ENCODE results near the gene LKAAEAR1. TPM values are rescaled to one million over a fixed set of nuclear protein-coding genes. Genes with fewer than 3 reads are reported as not detected.
"Not testable (repeated sequence)": the region's sequence is repeated elsewhere in the genome, so short reads cannot be mapped to it uniquely, and the experiment has no call there.

LKAAEAR1 gene
- 5.0 and 9.9 TPM in 2 replicates for total RNA-seq (2014; rRNA removed; shearing (Covaris generic); ENCODE audit: low replicate concordance)

DNA sequence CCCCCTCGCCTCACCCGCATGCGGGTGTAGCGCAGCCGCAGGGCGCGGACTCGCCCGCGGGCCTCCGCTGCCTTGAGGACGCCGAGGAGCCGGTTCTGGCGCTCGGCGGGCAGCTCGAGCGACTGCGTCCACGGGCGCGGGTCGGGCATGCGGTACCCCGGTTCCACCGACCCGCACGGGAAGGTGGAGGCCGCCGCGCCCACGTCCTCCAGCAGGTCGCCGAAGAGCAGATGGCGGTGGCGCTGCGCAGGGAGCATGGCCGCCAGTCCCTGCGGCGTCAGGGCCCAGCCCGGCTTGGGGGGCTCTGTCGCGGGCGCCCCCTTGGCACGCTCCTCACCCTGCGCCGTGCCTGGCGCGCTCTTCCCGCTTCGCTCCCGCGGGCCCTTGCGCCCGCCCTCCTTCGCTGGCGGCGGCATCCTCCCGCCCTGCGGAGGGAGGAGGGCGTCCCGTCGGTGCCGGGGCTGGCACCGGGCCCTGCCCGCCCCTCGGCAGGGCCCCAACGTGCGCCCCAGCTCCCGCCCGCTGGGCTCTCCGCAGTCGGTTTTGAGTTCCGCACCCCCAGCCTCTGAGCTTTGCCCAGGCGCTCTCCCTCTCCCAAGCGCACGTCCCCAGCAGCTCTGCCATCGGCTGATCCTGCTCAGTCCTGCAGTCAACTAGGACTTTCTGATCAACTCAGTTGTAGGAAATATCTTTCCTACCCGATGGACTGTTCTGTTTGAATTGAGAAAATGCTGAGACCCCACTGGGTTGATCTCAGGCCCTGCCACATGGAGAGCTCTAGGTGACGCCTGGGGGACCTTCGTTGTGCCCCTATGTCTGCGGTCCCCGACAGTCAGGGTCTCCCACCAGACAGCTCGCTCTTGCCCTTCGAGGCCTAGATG is at the start of gene LKAAEAR1:
LKAAEAR1 (minus strand) TSS at position 595 of the 881 bp plus-strand sequence; CDS start at position 416, 179 bp downstream.
- Histone ChIP-seq H3K36me3 (no peaks in the 10 kb centered on the region), H3K27me3 (no peaks in the 10 kb centered on the region), H3K9me3 (no peaks in the 10 kb centered on the region), H3K4me3 (peak within 1 kb of the TSS; percentile 52)
- DNase-seq = no peak

GRCh38 chr20:64131406-64131805 is 47.2 kb upstream of the LKAAEAR1 start:
- Histone ChIP-seq H3K36me3 (no peaks in the 10 kb centered on the region), H3K9me3 (peaks cover 4% of the 10 kb centered on the region; the same call in 1 of the 2 replicates), H3K4me3 (no peak overlapping the region), H3K27me3 (peaks cover 5% of the 10 kb centered on the region; the same call in 1 of the 2 replicates)
- peak; percentile 39 for DNase-seq

- DNase-seq = no peak
Measured at GRCh38 chr20:64130876-64131275, 46.7 kb upstream of the LKAAEAR1 start.

GRCh38 chr20:64130271-64130670 is 46.1 kb upstream of the LKAAEAR1 start:
- Histone ChIP-seq H3K9me3 (peaks cover 4% of the 10 kb centered on the region; the same call in 1 of the 2 replicates), H3K36me3 (no peaks in the 10 kb centered on the region), H3K27me3 (peaks cover 5% of the 10 kb centered on the region; the same call in 1 of the 2 replicates), H3K4me3 (no peak overlapping the region)
- no peak for DNase-seq

More at GRCh38 chr20:64130876-64131275, 46.7 kb upstream of the LKAAEAR1 start:
- H3K9me3 ChIP-seq = peaks cover 4% of the 10 kb centered on the region; the same call in 1 of the 2 replicates
- H3K4me3 ChIP-seq = no peak overlapping the region
- no peaks in the 10 kb centered on the region for H3K36me3 ChIP-seq
- H3K27me3 ChIP-seq = peaks cover 5% of the 10 kb centered on the region; the same call in 1 of the 2 replicates

- H3K9me3 ChIP-seq = peaks cover 4% of the 10 kb centered on the region; the same call in 1 of the 2 replicates
Measured at GRCh38 chr20:64129146-64129782, 45.1 kb upstream of the LKAAEAR1 start.

GRCh38 chr20:64123517-64123916 is 39.3 kb upstream of the LKAAEAR1 start:
- H3K27me3 ChIP-seq = peaks cover 22% of the 10 kb centered on the region
- not testable (repeated sequence) for DNase-seq, H3K4me3 ChIP-seq, H3K36me3 ChIP-seq, H3K9me3 ChIP-seq

More at GRCh38 chr20:64129146-64129782, 45.1 kb upstream of the LKAAEAR1 start:
- Histone ChIP-seq H3K27me3 (peaks cover 12% of the 10 kb centered on the region), H3K4me3 (no peak overlapping the region), H3K36me3 (no peaks in the 10 kb centered on the region)
- no peak for DNase-seq

DNA sequence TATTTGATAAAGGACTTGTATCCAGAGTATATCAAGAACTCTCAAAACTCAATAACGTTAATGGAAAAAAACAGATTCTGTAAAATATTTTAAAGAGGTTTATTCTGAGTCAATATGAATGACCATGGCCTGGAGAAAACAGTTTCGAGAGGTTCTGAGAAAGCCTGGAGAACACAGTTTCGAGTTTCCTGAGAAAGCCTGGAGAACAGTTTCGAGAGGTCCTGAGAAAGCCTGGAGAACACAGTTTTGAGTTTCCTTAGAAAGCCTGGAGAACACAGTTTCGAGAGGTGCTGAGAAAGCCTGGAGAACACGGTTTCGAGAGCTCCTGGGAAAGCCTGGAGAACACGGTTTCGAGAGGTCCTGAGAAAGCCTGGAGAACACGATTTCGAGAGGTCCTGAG is 38.7 kb upstream of the LKAAEAR1 start:
- not testable (repeated sequence) for H3K9me3 ChIP-seq, DNase-seq, H3K36me3 ChIP-seq, H3K4me3 ChIP-seq
- H3K27me3 ChIP-seq = peaks cover 22% of the 10 kb centered on the region

DNA sequence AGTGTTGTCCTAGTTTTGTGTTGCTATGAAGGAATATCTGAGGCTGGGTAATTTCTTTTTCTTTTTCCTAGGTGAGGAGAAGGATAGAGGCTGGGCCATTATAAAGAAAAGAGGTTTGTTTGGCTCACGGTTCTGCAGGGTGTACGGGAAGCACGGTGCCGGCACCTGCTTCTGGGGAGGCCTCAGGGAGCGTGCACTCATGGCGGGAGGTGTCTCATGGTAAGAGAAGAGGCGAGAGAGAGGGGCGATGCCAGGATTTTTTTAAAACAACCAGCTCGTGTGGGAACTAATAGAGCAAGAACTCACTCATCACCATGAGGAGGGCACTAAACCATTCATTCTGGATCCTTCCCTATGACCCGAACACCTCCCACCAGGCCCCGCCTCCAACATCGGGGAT is 37.4 kb upstream of the LKAAEAR1 start:
- no peak for DNase-seq
- H3K9me3 ChIP-seq = no peaks in the 10 kb centered on the region

DNA sequence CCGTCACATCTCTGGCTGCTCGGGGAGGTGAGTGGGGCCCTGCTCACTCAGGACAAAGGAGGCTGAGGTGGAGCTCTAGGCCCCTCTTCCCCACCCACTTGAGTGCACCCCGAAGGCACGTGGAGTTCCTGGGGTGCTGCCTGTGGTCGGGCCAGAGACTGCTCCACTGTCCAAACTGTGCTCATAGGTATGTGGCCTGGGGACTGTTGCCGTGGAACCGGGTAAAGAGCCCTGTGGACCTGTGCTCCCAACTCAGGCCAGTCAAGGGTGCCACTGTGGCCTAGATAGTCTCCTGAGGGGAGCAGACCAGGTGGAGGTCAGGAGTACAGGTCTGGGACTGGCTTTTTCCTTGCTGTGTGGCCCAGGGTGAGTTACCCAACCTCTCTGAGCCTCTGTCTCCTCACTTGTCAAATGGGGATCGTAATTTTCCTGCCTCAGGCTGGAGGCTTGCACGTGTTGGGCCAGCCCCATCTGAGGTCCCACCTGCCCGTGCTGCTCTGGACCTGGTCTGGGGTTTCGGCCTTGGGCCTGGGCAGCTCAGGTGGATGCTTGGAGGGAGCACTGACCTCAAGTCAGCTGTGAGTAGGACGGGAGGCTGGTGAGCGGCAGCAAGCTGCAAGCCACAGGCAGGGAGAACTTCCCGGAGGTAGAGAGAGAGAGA is 35.6 kb upstream of the LKAAEAR1 start:
- Histone ChIP-seq H3K9me3 (no peaks in the 10 kb centered on the region), H3K4me3 (no peak overlapping the region), H3K27me3 (peaks cover 20% of the 10 kb centered on the region), H3K36me3 (no peaks in the 10 kb centered on the region)
- no peak for DNase-seq

More for the DNA sequence above, 37.4 kb upstream of the LKAAEAR1 start:
- H3K27me3 ChIP-seq = peaks cover 22% of the 10 kb centered on the region
- no peak overlapping the region for H3K4me3 ChIP-seq
- H3K36me3 ChIP-seq = no peaks in the 10 kb centered on the region

DNA sequence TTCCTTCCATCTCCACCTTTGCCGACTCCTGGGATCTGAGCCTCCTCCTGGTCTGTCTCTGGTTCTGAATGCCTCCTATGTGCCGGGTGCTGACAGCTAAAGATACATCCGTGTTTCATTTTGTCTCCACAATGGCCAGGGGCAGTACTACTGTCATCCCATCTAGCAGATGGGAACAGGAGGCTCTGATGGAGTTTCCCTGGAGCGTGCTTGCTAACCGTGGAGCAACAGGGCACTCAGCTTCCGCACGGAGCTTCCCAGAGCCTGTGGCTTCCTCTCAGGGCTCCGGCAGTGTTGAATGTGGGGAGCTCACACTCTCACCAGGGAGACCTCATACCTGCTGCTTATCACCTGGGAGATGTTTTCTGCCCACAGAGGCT is 35.1 kb upstream of the LKAAEAR1 start:
- H3K36me3 ChIP-seq = no peaks in the 10 kb centered on the region
- H3K4me3 ChIP-seq = no peak overlapping the region
- peaks cover 15% of the 10 kb centered on the region for H3K27me3 ChIP-seq
- no peaks in the 10 kb centered on the region for H3K9me3 ChIP-seq
- no peak for DNase-seq

GRCh38 chr20:64117432-64117777 is 33.2 kb upstream of the LKAAEAR1 start:
- H3K4me3 ChIP-seq, H3K9me3 ChIP-seq, H3K36me3 ChIP-seq, DNase-seq, H3K27me3 ChIP-seq: not testable (repeated sequence)

- peaks cover 6% of the 10 kb centered on the region; the same call in 1 of the 2 replicates for H3K27me3 ChIP-seq
- H3K36me3 ChIP-seq = no peaks in the 10 kb centered on the region
- no peak for DNase-seq
- H3K4me3 ChIP-seq = no peak overlapping the region
- H3K9me3 ChIP-seq = no peaks in the 10 kb centered on the region
Measured at GRCh38 chr20:64116541-64117431, 32.6 kb upstream of the LKAAEAR1 start.

DNA sequence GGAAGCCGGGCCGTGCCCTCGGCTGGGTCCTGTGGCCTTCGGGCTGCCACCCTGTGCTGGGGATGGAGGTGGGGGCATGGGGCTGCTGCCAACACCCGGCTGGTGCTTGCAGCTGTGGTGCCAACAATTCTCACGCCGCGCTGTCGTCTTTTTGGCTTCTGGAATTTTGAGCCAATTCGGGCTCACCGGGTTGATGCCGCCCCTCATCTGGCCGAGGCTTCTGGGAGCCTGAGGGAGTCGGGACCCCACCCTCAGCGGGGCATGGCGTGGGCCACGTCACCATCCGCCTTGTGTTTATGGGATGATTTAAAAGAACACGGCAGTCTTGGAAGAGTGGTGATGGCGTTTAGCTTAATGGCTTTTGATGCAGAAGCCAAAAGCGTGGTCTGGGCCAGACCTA is 31.8 kb upstream of the LKAAEAR1 start:
- H3K36me3 ChIP-seq = no peaks in the 10 kb centered on the region
- H3K27me3 ChIP-seq = peaks cover 5% of the 10 kb centered on the region; the same call in 1 of the 2 replicates
- H3K9me3 ChIP-seq = no peaks in the 10 kb centered on the region
- H3K4me3 ChIP-seq = no peak overlapping the region
- DNase-seq = no peak

DNA sequence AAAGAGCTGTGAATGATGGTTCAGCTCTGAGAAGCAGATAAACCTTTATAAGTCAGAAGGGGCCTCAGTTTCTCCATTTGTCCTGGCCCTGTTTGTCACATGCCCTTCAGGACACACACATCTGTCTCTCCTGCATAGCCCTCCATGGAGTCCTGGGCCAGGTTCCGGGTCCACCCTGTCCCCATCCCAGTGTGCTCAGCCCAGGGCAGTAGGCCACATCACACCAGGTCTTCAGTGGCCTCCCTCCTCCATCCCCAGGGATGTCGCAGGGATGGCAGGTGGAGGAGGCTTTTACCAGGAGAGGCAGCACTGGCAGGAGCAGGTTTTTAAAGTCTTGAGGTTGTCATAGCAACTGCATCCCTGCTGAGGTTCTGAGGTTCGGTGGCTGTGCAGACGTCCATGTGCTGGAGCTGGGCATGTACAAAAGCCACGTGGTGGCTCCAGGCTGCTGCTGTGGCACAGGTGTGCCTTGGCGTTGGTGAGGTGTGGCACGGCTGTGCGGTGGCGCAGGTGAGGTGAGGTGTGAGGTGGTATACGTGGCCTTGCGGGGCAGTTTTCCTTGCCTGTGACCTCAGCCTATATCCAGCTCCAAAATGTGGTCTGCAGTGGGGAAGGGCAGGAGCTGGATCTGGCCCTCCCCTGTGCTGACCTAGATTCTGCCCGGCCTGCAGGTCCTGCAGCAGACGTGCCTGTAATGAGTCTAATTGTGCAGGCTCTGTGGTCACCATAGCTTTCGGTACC is 31.1 kb upstream of the LKAAEAR1 start:
- Histone ChIP-seq H3K27me3 (no peaks in the 10 kb centered on the region), H3K9me3 (no peaks in the 10 kb centered on the region), H3K36me3 (no peaks in the 10 kb centered on the region), H3K4me3 (no peak overlapping the region)
- DNase-seq = no peak

DNA sequence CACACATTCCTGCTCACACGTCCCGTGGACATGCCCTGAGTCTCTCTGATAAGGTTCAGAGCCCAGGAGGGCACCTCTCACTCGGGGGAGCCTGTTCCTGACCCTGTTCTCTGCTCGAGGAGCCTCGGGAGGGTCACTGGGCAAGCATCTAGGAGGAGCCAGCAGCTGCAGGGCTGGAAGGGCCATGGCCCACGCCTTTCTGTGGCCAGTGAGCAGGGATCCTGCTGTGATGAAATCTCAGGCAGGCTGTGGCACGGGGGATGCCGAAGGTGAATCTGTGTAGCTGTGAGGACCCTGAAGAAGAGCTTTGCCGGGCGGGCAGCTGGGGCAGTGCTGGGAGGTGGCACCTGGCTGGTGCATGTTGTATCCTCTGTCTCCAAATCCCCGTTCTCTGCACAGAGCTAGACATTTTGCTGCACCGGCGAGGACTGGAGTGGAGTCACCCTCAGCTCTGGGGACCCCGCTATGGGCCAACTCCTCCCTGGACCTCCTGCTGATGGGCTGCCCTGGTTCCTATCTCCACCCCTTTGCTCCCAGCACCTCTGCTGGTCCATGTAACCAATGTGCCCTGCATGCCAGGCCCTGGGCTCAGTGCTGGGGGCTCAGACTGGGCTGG is 30.3 kb upstream of the LKAAEAR1 start:
- H3K36me3 ChIP-seq = no peaks in the 10 kb centered on the region
- no peaks in the 10 kb centered on the region for H3K27me3 ChIP-seq
- no peak for DNase-seq
- H3K9me3 ChIP-seq = no peaks in the 10 kb centered on the region
- no peak overlapping the region for H3K4me3 ChIP-seq
